ENCODE data around the gene ZMYM2.

DNA sequence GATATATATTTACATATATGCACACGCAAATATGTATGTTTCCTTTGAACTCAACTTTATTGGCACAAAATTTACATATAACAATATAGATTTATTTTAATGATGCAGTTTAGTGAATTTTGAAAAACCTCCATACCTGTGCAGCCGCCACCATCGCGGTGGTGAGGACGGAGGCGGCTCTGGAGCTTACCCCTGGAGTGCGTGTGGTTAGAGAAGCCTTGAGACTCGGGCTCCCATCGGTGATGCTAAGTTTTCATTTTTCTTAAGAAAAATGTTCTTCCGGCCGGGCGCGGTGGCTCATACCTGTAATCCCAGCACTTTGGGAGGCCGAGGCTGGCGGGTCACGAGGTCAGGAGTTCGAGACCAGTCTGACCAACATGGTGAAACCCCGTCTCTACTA lies 170.5 kb downstream of the ZMYM2 start:
- TF ChIP-seq CTCF (IDR thresholded peaks at IDR 0.05) = no peak
- TF ChIP-seq POLR2A (IDR thresholded peaks at IDR 0.05) = no peak
